OCI-LY1 (cell line): ENCODE measurements around the gene REPS1.

ENCODE experiments used
- EZH2 ChIP-seq: fragments of 200-600 bp; sonication (generic), shearing (Covaris generic); IDR thresholded peaks from 2 replicates; pipeline ENCODE4 v1.8.0; 2017; ENCODE audit warnings: borderline replicate concordance, mixed run types, mild to moderate bottlenecking, antibody characterized with exemption, low read length, moderate library complexity, mixed read lengths
- TF ChIP-seq, protein P1 (sequence below): fragments of 200-600 bp; sonication (generic), shearing (Covaris generic); IDR thresholded peaks from 2 replicates; pipeline ENCODE4 v1.5.1; 2017; ENCODE audit warnings: mild to moderate bottlenecking, antibody characterized with exemption, low read length, moderate library complexity, mixed read lengths

DNA sequence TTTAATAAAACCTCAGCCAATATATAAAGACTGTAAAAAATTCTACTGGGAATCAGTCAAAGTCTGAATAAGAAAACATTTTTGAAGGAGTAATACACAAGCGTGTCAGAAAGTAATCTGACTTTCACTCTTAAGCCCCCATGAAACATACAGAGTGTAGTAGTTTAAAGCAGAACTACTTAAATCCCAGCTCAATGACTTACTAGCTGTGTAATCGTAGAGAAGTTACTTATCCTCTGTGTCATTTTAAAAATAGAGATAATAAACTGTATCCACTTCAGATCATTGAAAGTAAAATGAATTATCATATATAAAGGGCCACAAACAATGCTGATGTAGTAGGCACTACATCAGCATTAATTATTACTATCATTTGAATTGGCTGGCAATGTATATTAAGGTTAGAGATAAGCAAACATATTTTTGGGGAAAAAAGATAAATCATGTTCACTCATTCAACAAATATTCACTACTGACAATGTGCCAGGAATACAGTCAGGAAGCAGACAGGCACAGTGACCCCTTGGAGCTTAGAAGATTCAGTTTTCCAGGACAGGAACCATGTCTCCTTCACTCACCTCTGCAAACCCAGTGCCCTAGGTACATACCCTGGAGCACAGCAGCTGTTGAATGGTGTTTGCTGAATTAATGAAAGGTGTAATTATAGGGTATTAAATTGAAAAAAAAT is 14.4 kb downstream of the REPS1 start:
- TF ChIP-seq, protein P1, sequence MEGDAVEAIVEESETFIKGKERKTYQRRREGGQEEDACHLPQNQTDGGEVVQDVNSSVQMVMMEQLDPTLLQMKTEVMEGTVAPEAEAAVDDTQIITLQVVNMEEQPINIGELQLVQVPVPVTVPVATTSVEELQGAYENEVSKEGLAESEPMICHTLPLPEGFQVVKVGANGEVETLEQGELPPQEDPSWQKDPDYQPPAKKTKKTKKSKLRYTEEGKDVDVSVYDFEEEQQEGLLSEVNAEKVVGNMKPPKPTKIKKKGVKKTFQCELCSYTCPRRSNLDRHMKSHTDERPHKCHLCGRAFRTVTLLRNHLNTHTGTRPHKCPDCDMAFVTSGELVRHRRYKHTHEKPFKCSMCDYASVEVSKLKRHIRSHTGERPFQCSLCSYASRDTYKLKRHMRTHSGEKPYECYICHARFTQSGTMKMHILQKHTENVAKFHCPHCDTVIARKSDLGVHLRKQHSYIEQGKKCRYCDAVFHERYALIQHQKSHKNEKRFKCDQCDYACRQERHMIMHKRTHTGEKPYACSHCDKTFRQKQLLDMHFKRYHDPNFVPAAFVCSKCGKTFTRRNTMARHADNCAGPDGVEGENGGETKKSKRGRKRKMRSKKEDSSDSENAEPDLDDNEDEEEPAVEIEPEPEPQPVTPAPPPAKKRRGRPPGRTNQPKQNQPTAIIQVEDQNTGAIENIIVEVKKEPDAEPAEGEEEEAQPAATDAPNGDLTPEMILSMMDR, result no peak
- TF ChIP-seq EZH2, result no peak
